Gastrocnemius medialis (tissue), 4 donors: ENCODE data around the gene MEGF8. TPM values are rescaled to one million over a fixed set of nuclear protein-coding genes. Genes with fewer than 3 reads are reported as not detected.

Experiments
- ATAC-seq, 2 donors: fragments of 150-250 bp; one replicate each; pipeline ENCODE4 v1.9.1; 2016
- DNase-seq, 2 donors: peaks; one replicate each; pipeline ENCODE4 v3.0.0-alpha.2; 2019
- H3K27ac ChIP-seq, 4 donors: fragments of 200-600 bp; sonication (generic); 1 replicate in 1 of 4; 2 replicates in 3 of 4; pipeline ENCODE4 v1.5.1; 2016 to 2018; ENCODE audit warnings: mild to moderate bottlenecking in 2 of 4, moderate library complexity in 1 of 4
- H3K27me3 ChIP-seq, 3 donors: fragments of 200-600 bp; sonication (generic) in 2 of 3; 1 replicate in 1 of 3; 2 replicates in 2 of 3; pipeline versions ENCODE4 v1.5.1 to v1.6.0; 2016 to 2019; ENCODE audit warnings: mild to moderate bottlenecking in 1 of 3, moderate library complexity in 1 of 3
- H3K36me3 ChIP-seq, 2 donors: fragments of 200-600 bp; sonication (generic) in 1 of 2; one replicate each; pipeline ENCODE4 v1.5.1; 2017 to 2018
- H3K4me1 ChIP-seq, 2 donors: fragments of 200-600 bp; sonication (generic) in 1 of 2; one replicate each; pipeline ENCODE4 v1.5.1; 2016 to 2017; ENCODE audit warnings: mild to moderate bottlenecking in 2 of 2
- H3K4me3 ChIP-seq, 4 donors: fragments of 200-600 bp; sonication (generic) in 3 of 4; 1 replicate in 1 of 4; 2 replicates in 3 of 4; pipeline ENCODE4 v1.5.1; 2016 to 2019; ENCODE audit warnings: mild to moderate bottlenecking in 2 of 4
- H3K9me3 ChIP-seq, 3 donors: fragments of 200-600 bp; sonication (generic) in 2 of 3; 1 replicate in 1 of 3; 2 replicates in 2 of 3; pipeline ENCODE4 v1.5.1; 2016 to 2019
- CTCF ChIP-seq, 5 experiments: fragments of 450-650 bp in 3 of 5; fragments of 200-600 bp in 2 of 5; sonication (generic) in 2 of 5; IDR thresholded peaks in 4 of 5; conservative IDR thresholded peaks in 1 of 5; 1 replicate in 4 of 5; 2 replicates in 1 of 5; pipeline ENCODE4 v1.5.1; 2016 to 2019; ENCODE audit warnings: antibody characterized with exemption in 5 of 5, mild to moderate bottlenecking in 3 of 5, moderate library complexity in 3 of 5
- POLR2A ChIP-seq, 2 donors: fragments of 450-650 bp; IDR thresholded peaks; one replicate each; pipeline ENCODE4 v1.6.1; 2017; ENCODE audit warnings: antibody characterized with exemption in 2 of 2, mild to moderate bottlenecking in 2 of 2, moderate library complexity in 2 of 2
- in situ Hi-C, 4 donors: fragments of 200-750 bp; cut with MboI; loops; one replicate each; pipeline versions ENCODE4 v1.15.0 to v1.8.0; 2017; ENCODE audit warnings: low sequenced_read_pairs in 4 of 4
- intact Hi-C: fragments of 100-400 bp; cut with DNase I; formaldehyde crosslinking; loops from one replicate; pipeline ENCODE4 v1.15.1; 2023; ENCODE audit warnings: low total_unique reads
- total RNA-seq, 4 donors: library from RNA; depleted of rRNA; stranded (reverse); fragments of >200 nt; gene quantifications; one replicate each; pipeline versions ENCODE4 v1.1.0 to v1.2.3, GENCODE V29; 2016

MEGF8 gene
- total RNA-seq, 4 donors from 2014 or later, result 7.3 to 12.3 (median 10.3) TPM

GRCh38 chr19:42344336-42344893, 19.0 kb downstream of the MEGF8 start:
- in situ Hi-C loops, result loop anchor here in 1 of 4 donors (25.0 kb wide), 1 partner anchor 232 kb away; no protein-coding TSS in a partner anchor
- TF ChIP-seq CTCF (IDR thresholded peaks at IDR 0.05 in 4 of 5, conservative IDR thresholded peaks at IDR 0.05 in 1 of 5) (no peak), POLR2A (IDR thresholded peaks at IDR 0.05) (no peak)
- Histone ChIP-seq H3K4me3 (no peak overlapping the region), H3K27me3 (no peaks in the 10 kb centered on the region), H3K9me3 (no peaks in the 10 kb centered on the region), H3K4me1 (peaks cover 0 to 7% of the 10 kb centered on the region in 2 donors), H3K36me3 (peaks cover 0 to 46% of the 10 kb centered on the region in 2 donors), H3K27ac (no peak overlapping the region)
- DNase-seq (no peak), ATAC-seq (no peak)
- intact Hi-C loops, result no loop called here

- Histone ChIP-seq H3K4me3 (no peak overlapping the region), H3K27ac (peak overlapping the region in 1 of 4 donors; percentile 5), H3K4me1 (peaks cover 0 to 7% of the 10 kb centered on the region in 2 donors), H3K27me3 (no peaks in the 10 kb centered on the region), H3K36me3 (peaks cover 0 to 46% of the 10 kb centered on the region in 2 donors), H3K9me3 (no peaks in the 10 kb centered on the region)
- peak in 1 of 2 donors; percentile 72 for ATAC-seq
- no peak for TF ChIP-seq CTCF (IDR thresholded peaks at IDR 0.05 in 4 of 5, conservative IDR thresholded peaks at IDR 0.05 in 1 of 5)
- no peak for TF ChIP-seq POLR2A (IDR thresholded peaks at IDR 0.05)
- DNase-seq, result no peak
- intact Hi-C loops (no loop called here), in situ Hi-C loops (loop anchor here in 1 of 4 donors (25.0 kb wide), 1 partner anchor 233 kb away; no protein-coding TSS in a partner anchor)
Observed at GRCh38 chr19:42345191-42345812, 19.9 kb downstream of the MEGF8 start.

- H3K4me3 ChIP-seq, result no peak overlapping the region
- H3K27ac ChIP-seq, result no peak overlapping the region
- TF ChIP-seq CTCF (IDR thresholded peaks at IDR 0.05 in 4 of 5, conservative IDR thresholded peaks at IDR 0.05 in 1 of 5) (no peak), POLR2A (IDR thresholded peaks at IDR 0.05) (no peak)
- H3K27me3 ChIP-seq, result no peaks in the 10 kb centered on the region
- H3K36me3 ChIP-seq, result peaks cover 0 to 55% of the 10 kb centered on the region in 2 donors
- H3K4me1 ChIP-seq, result peaks cover 0 to 7% of the 10 kb centered on the region in 2 donors
- no peaks in the 10 kb centered on the region for H3K9me3 ChIP-seq
- in situ Hi-C loops, result loop anchor here in 1 of 4 donors (25.0 kb wide), 1 partner anchor 236 kb away; no protein-coding TSS in a partner anchor
- DNase-seq (no peak), ATAC-seq (no peak)
- intact Hi-C loops, result no loop called here
Observed at GRCh38 chr19:42348211-42348610, 22.8 kb downstream of the MEGF8 start.

GRCh38 chr19:42349378-42350107, 24.1 kb downstream of the MEGF8 start:
- intact Hi-C loops (no loop called here), in situ Hi-C loops (loop anchor here in 1 of 4 donors (25.0 kb wide), 1 partner anchor 237 kb away; no protein-coding TSS in a partner anchor)
- TF ChIP-seq POLR2A (IDR thresholded peaks at IDR 0.05) (no peak), CTCF (IDR thresholded peaks at IDR 0.05 in 4 of 5, conservative IDR thresholded peaks at IDR 0.05 in 1 of 5) (no peak)
- Histone ChIP-seq H3K4me3 (no peak overlapping the region), H3K36me3 (peaks cover 0 to 57% of the 10 kb centered on the region in 2 donors), H3K9me3 (no peaks in the 10 kb centered on the region), H3K4me1 (peaks cover 0 to 7% of the 10 kb centered on the region in 2 donors), H3K27ac (no peak overlapping the region), H3K27me3 (no peaks in the 10 kb centered on the region)
- no peak for ATAC-seq
- DNase-seq, result no peak
